Cardiac septum (tissue), 1 donor: ENCODE results near the gene EN1. TPM values are rescaled to one million over a fixed set of nuclear protein-coding genes. Genes with fewer than 3 reads are reported as not detected.

ENCODE experiments used
- DNase-seq: peaks from one replicate; pipeline ENCODE4 v3.0.0-alpha.2; 2020; ENCODE audit warnings: low spot score
- intact Hi-C: fragments of 100-400 bp; cut with DNase I; formaldehyde crosslinking; loops from one replicate; pipeline ENCODE4 v1.14.0; 2022
- total RNA-seq: library from RNA; stranded (reverse); fragmentation: NEBNext Ultra II Directional; extraction: Animal tissue kit (Norgen Biotek cat#: 25700); gene quantifications from one replicate; pipeline ENCODE4 v1.2.1, GENCODE V29; 2021
- donor health status: DM: no; HTN: no; CAD: no.

EN1 gene
- total RNA-seq, 1 donor from 2014 or later, result 0.13 TPM

- intact Hi-C loops, result no loop called here
- no peak for DNase-seq
Observed at GRCh38 chr2:118832791-118833715, 14.4 kb downstream of the EN1 start.

GRCh38 chr2:118832071-118832790, 15.2 kb downstream of the EN1 start:
- intact Hi-C loops, result no loop called here
- no peak for DNase-seq

DNA sequence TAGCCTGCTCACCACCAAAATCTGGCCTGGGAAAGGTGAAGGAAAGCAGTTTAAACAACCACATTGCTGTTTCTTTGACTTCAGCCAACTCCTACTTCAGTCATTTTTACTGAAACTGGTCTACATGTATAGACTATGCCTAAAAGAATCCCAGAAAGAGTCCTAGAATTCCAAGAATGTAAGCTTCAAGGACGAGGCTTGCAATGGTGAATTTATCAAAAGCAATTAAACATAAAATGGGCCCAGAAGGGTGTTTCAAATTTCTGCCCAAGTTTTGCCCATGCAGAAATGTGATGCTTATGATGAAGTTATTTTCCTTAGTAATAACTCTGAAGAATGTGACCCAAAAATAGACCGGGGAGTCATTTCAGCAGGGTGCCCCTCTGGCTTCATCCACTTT, 16.6 kb downstream of the EN1 start:
- DNase-seq, result no peak
- intact Hi-C loops, result no loop called here

- DNase-seq, result no peak
- intact Hi-C loops, result no loop called here
Observed at GRCh38 chr2:118830118-118830517, 17.3 kb downstream of the EN1 start.

DNA sequence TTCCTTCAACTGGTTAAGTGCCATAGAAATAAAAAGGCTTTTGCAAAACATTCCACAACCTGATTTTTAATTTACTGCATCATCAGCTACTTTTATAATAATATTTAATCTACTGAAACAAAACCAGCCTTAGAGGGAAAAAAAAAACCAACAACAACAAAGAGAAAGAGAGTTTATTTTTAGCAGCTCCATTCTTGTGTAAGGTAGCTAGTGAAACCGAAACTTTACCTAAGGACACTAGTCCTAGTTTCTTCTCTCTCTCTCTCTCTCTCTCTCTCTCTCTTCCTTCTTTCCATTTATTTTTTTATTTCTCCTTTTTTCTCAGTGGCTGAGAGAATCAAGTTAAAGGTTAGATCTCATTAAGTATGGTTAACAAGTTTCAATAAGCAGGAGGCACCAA, 21.4 kb downstream of the EN1 start:
- DNase-seq, result no peak
- intact Hi-C loops, result no loop called here

DNA sequence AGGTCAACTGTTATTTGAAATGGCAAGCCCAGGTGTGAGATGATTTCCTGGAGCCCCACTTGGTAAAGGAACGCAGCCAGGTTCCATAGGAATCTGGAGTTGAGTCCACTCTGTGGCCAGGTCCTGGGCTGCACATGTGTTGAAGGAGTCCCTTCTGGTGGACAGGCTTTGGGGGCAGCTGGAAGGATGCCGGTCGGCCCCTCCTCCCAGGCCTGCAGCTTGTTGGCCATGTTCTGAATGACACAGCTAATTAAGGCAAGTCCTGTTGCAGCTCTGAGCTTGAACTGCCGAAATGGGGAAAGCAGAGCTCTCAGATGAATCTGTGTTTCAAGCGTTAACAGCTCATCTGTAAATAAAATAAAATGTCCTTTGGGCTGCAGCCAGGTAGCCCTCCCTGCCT, 23.8 kb downstream of the EN1 start:
- DNase-seq, result no peak
- intact Hi-C loops, result no loop called here

- intact Hi-C loops, result no loop called here
- DNase-seq, result no peak
Observed at GRCh38 chr2:118822572-118822971, 24.9 kb downstream of the EN1 start.

DNA sequence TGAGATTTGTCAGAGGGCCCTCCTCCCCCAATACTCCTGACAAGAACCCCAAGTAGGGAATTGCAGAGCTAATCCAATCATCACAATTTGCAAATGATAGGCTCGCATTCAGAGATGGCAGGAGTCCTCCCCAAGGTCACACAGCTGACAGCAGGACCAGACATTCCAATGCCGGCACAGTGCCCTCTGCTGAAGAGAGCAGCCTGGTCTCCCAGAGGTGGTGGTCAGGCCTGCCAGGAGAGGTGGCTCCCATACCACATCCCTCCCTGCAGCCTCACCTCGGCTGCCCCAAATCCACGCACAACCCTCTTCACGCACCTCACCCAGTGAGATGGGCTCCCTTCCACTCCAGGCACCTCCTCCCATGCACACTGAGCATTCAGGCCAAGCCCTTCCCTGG, 25.4 kb downstream of the EN1 start:
- no peak for DNase-seq
- intact Hi-C loops, result no loop called here

- intact Hi-C loops, result no loop called here
- no peak for DNase-seq
Observed at GRCh38 chr2:118817469-118817868, 30.0 kb downstream of the EN1 start.

DNA sequence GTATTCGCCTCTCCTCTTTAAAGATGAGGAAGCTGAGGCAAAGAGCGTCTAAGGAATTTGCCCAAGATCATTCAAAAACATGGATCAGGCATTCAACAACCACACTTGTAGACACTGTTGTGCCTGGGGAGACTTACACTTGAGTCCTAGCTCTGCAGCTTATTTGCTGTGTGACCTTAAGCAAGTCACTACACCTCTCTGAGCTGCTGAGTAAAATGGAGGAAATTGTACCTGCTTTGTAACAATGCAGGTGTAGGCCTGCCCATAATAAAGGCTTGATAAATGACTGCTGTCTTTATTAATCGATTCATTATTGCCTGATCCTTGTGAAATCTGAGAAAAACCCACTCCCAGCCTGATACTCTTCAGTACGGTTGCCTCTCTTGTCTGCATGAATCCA, 30.8 kb downstream of the EN1 start:
- intact Hi-C loops, result no loop called here
- no peak for DNase-seq

DNA sequence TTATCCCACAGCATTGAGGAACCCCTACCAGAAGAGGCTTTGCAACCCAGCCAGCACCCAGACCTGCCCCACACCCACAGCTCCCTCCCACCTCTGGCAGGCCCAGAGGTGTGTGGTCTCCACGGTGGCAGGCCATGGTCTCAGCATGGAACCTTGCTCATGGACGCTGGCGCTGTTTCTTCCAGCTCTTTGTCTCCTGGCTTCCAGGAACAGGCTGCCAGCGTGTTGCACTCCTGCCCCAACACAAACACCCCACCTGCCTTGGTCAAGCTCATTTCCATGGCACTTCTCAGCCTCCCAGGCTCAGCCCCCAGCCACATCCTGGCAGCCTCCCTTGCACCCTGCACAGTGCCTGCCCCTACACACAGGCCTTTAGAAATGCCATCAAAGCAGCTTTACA, 31.7 kb downstream of the EN1 start:
- intact Hi-C loops, result no loop called here
- no peak for DNase-seq

GRCh38 chr2:118815314-118815713, 32.1 kb downstream of the EN1 start:
- intact Hi-C loops, result no loop called here
- no peak for DNase-seq

DNA sequence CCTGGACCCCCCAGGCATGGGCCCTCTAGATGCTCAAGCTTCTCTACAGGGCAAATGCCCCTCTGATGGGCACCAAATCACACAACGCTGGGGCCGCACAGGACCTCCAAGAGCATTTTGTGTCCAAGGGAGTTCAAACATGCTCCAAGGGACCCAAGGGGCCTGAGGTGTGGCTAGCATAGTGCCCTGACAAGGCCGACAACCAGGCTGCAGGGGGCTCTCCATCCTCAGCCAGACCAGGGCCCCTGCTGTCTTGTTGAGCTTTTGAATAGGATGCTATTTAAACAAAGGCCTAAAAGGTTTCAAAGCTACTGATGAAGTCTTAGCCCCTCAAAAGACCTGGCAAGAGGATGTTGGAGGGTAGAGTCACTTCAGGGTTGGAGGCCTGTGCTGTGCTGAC, 33.1 kb downstream of the EN1 start:
- intact Hi-C loops, result no loop called here
- no peak for DNase-seq

GRCh38 chr2:118813601-118814339, 33.7 kb downstream of the EN1 start:
- no peak for DNase-seq
- intact Hi-C loops, result no loop called here

- intact Hi-C loops, result no loop called here
- DNase-seq, result no peak
Observed at GRCh38 chr2:118813111-118813510, 34.3 kb downstream of the EN1 start.

GRCh38 chr2:118812552-118812951, 34.9 kb downstream of the EN1 start:
- intact Hi-C loops, result no loop called here

GRCh38 chr2:118811514-118812115, 35.8 kb downstream of the EN1 start:
- DNase-seq, result no peak
- intact Hi-C loops, result no loop called here

More at GRCh38 chr2:118812552-118812951, 34.9 kb downstream of the EN1 start:
- DNase-seq, result no peak

DNA sequence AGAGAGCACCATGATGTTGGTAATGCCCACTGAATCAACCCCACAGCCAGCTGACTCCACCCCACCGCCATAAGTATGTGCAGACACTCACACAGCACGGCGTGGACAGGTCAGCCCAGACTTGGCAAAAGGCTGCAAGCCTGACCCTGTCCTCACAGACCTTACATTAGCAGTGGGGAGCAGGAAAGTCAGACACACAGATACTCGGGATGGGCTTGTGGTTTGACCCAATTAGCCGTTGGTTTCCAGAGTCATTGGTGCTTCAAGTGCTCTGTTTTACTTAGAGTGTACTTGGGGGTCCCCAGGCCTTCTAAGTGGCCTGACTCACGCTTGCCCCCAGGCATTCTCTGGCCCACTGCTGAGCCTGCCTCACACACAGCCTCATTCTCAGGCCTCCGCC, 36.7 kb downstream of the EN1 start:
- DNase-seq, result no peak
- intact Hi-C loops, result no loop called here

- intact Hi-C loops, result no loop called here
- no peak for DNase-seq
Observed at GRCh38 chr2:118808429-118808809, 39.0 kb downstream of the EN1 start.
